Stimulated activated CD8-positive, alpha-beta memory T cell treated with anti-CD3 and anti-CD28 coated beads, Interleukin-7, amount 100 ng/mL, for 48 hours (primary cell): ENCODE measurements around the gene NPM3.
A peak's percentile ranks its signal among the peaks of the same experiment; 100 is the strongest.
"Not testable (repeated sequence)": the region's sequence is repeated elsewhere in the genome, so short reads cannot be mapped to it uniquely, and the experiment has no call there.

ENCODE experiments used
- DNase-seq, 2 donors: peaks; one replicate each; pipeline ENCODE4 v3.0.0-alpha.2; 2020; ENCODE audit warnings: low read depth in 1 of 2; ENCODE audit errors: extremely low read depth in 1 of 2

NPM3 gene

GRCh38 chr10:101807158-101807557 is 23.9 kb upstream of the NPM3 start:
- no peak for DNase-seq

- DNase-seq, result no peak
Measured at GRCh38 chr10:101803511-101803910, 20.3 kb upstream of the NPM3 start.

- no peak for DNase-seq
Measured at GRCh38 chr10:101797403-101798059, 14.3 kb upstream of the NPM3 start.

- DNase-seq, result no peak
Measured at GRCh38 chr10:101793526-101793925, 10.3 kb upstream of the NPM3 start.

- no peak for DNase-seq
Measured at GRCh38 chr10:101789686-101790085, 6.4 kb upstream of the NPM3 start.

- DNase-seq, result not testable (repeated sequence)
Measured at GRCh38 chr10:101789231-101789630, 6.0 kb upstream of the NPM3 start.

- DNase-seq, result no peak
Measured at GRCh38 chr10:101785801-101786200, 2.6 kb upstream of the NPM3 start.

GRCh38 chr10:101784558-101784957 is 1.3 kb upstream of the NPM3 start:
- no peak for DNase-seq

- DNase-seq, result no peak
Measured at GRCh38 chr10:101783736-101784118, 481 bp upstream of the NPM3 start.

GRCh38 chr10:101781984-101782810 is 1.0 kb downstream of the NPM3 start:
- DNase-seq, result no peak

GRCh38 chr10:101781655-101781983 is 1.6 kb downstream of the NPM3 start:
- DNase-seq, result no peak

GRCh38 chr10:101780818-101781654 is 2.2 kb downstream of the NPM3 start:
- peak; percentile 52 to 54 for DNase-seq

- DNase-seq, result no peak
Measured at GRCh38 chr10:101780187-101780817, 2.9 kb downstream of the NPM3 start.

- DNase-seq, result peak; percentile 67 to 71
Measured at GRCh38 chr10:101779544-101780186, 3.6 kb downstream of the NPM3 start.

- no peak for DNase-seq
Measured at GRCh38 chr10:101778781-101779543, 4.3 kb downstream of the NPM3 start.

- DNase-seq, result no peak
Measured at GRCh38 chr10:101778151-101778780, 5.0 kb downstream of the NPM3 start.

- no peak for DNase-seq
Measured at GRCh38 chr10:101777619-101778145, 5.6 kb downstream of the NPM3 start.

GRCh38 chr10:101776161-101776817 is 7.0 kb downstream of the NPM3 start:
- DNase-seq, result no peak
